Mucosa of descending colon (tissue), 3 donors: ENCODE measurements around the gene POLRMT. TPM values are rescaled to one million over a fixed set of nuclear protein-coding genes. Genes with fewer than 3 reads are reported as not detected.

Experiments
- ATAC-seq: fragments of 200-7000 bp; cut with Tn5 transposase; one replicate; pipeline ENCODE4 v1.9.1; 2020; ENCODE audit warnings: mild to moderate bottlenecking, moderate library complexity
- DNase-seq, 3 donors: peaks; one replicate each; pipeline ENCODE4 v3.0.0-alpha.2; 2020
- H3K36me3 ChIP-seq: fragments of 200-600 bp; one replicate; pipeline ENCODE4 v1.8.0; 2021; ENCODE audit warnings: low read depth, mild to moderate bottlenecking
- H3K4me1 ChIP-seq: fragments of 200-600 bp; one replicate; pipeline ENCODE4 v1.8.0; 2021; ENCODE audit warnings: low read depth, mild to moderate bottlenecking
- H3K4me3 ChIP-seq: fragments of 200-600 bp; one replicate; pipeline ENCODE4 v1.8.0; 2021; ENCODE audit warnings: mild to moderate bottlenecking
- H3K9me3 ChIP-seq: fragments of 200-600 bp; one replicate; pipeline ENCODE4 v1.8.0; 2021; ENCODE audit warnings: mild to moderate bottlenecking
- CTCF ChIP-seq: fragments of 200-600 bp; IDR thresholded peaks from one replicate; pipeline ENCODE4 v1.8.0; 2022; ENCODE audit warnings: antibody characterized with exemption, mild to moderate bottlenecking
- intact Hi-C, 2 donors: fragments of 100-400 bp; cut with DNase I in 1 of 2; cut with micrococcal nuclease in 1 of 2; formaldehyde crosslinking; loops; one replicate each; pipeline versions ENCODE4 v1.11.0 to v1.11.1; 2022; cut with DNase I, micrococcal nuclease
- total RNA-seq, 3 donors: library from RNA; stranded (reverse); fragmentation: NEBNext Ultra II Directional in 2 of 3; extraction: Animal tissue kit (Norgen Biotek cat#: 25700) in 2 of 3; gene quantifications; one replicate each; pipeline versions ENCODE4 v1.2.1 to v1.2.4, GENCODE V29; 2021 to 2023
- donor health status: DM: no; HTN: no; CAD: no; lungs with moderate emphysema.
- donor health status: DM: no; HTN: no; CAD: no.
- donor health status: DM: no; HTN: yes; CAD: no.

POLRMT gene
- total RNA-seq, 3 donors from 2014 or later = 48.3 to 61.1 (median 51.1) TPM

DNA sequence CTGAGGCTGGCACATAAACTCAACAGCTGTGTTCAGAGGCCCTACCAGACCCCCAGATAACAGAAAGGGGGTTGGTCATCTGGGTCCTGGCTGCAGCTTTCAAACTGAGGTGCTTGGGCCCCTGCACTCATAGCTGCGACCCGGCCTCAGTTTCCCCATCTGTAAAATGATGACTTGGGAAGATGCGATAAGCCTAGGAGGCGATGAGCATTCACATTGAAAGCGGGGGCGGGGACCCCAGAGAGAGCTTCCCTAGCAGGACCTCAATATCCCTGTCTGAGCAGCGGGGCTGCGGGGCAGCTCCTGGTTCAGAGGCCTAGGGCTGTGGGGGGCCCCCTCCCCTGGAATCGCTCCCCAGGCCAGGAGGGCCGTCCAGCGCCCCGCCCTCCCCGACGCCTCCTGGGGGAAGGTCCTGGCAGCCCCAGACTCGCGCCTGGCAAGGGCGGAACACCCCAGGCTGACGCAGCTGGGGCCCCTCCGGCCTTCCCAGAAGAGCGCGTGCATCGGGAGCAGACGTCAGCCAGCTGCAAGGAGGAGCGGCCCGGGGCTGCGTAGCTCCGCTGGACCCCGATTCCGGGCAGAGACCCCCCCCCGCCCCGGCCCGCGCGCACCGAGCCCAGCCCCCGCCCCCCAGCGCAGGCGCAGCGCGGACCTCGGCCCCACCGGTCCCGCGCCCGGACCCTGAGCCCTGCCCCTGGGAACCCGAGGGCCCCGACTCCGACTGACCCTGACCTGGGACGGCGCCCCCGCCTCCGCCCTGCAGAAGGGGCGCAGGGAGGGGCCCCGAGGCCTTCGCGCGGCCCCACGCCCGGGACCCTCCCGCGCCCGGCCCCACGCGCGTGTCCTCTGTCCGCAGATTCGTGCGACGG, 46.3 kb upstream of the POLRMT start:
- no peak for TF ChIP-seq CTCF
- Histone ChIP-seq H3K4me3 (peak overlapping the region; percentile 54), H3K9me3 (no peaks in the 10 kb centered on the region), H3K36me3 (no peaks in the 10 kb centered on the region), H3K4me1 (peaks cover 12% of the 10 kb centered on the region)
- DNase-seq (peak; percentile 46 to 83 (median 73)), ATAC-seq (peak; percentile 3)
- intact Hi-C loops = no loop called here

DNA sequence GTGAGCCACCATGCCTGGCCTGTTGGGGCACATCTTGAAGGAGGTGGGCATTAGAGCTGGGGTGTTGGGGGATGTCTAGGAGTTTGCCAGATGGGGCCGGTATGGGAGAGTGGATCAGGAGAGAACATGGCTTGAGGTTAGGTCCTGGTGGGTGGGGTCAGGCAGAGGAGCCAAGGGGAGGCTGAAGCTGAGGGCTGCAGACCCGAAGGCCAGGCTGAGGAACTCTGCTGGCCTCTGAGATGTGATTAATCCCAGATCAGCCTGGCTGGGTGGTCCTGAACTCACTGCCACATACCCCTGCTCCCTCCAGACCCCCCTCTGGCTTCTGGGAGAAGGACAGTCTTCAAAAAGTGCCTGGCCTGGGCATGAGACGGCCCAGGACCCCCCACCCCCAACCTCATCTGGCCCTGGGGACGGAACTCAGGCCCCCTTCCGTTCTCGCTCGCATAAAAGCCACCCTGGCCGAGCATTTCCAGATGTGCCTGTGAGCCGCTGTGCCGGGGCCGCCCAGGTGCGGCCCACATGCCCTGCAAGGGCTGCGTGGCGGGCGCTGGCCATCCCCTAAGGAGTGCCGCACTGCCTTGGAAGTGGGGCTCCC, 45.6 kb upstream of the POLRMT start:
- intact Hi-C loops = no loop called here
- Histone ChIP-seq H3K4me3 (no peak overlapping the region), H3K4me1 (peaks cover 12% of the 10 kb centered on the region), H3K9me3 (no peaks in the 10 kb centered on the region), H3K36me3 (no peaks in the 10 kb centered on the region)
- DNase-seq (no peak), ATAC-seq (no peak)
- TF ChIP-seq CTCF = no peak

- intact Hi-C loops = no loop called here
- no peak overlapping the region for H3K4me3 ChIP-seq
Measured at GRCh38 chr19:677601-678436, 44.5 kb upstream of the POLRMT start.

GRCh38 chr19:677201-677600, 43.9 kb upstream of the POLRMT start:
- no peak for ATAC-seq
- DNase-seq = peak; percentile 42 to 74 (median 57)
- peaks cover 12% of the 10 kb centered on the region for H3K4me1 ChIP-seq
- no peak for TF ChIP-seq CTCF
- H3K9me3 ChIP-seq = no peaks in the 10 kb centered on the region
- no peaks in the 10 kb centered on the region for H3K36me3 ChIP-seq
- H3K4me3 ChIP-seq = no peak overlapping the region
- intact Hi-C loops = no loop called here

More at GRCh38 chr19:677601-678436, 44.5 kb upstream of the POLRMT start:
- Histone ChIP-seq H3K9me3 (no peaks in the 10 kb centered on the region), H3K36me3 (no peaks in the 10 kb centered on the region), H3K4me1 (peaks cover 12% of the 10 kb centered on the region)
- no peak for TF ChIP-seq CTCF
- ATAC-seq (no peak), DNase-seq (peak in 1 of 3 donors; percentile 59)

- no peaks in the 10 kb centered on the region for H3K36me3 ChIP-seq
- peaks cover 12% of the 10 kb centered on the region for H3K4me1 ChIP-seq
- TF ChIP-seq CTCF = no peak
- intact Hi-C loops = no loop called here
- DNase-seq = peak in 1 of 3 donors; percentile 57
- no peak for ATAC-seq
- H3K4me3 ChIP-seq = no peak within 1 kb of the TSS
- H3K9me3 ChIP-seq = no peaks in the 10 kb centered on the region
Measured at GRCh38 chr19:676339-677105, 43.2 kb upstream of the POLRMT start, which contains the start of gene FSTL3. TSS of gene FSTL3 (plus strand) at chr19:676392. CDS start at chr19:676424, 32 bp downstream.
